WI38 (cell line): ENCODE measurements around the gene LRRK1.

ENCODE experiments used
- H3K4me3 ChIP-seq: 2 replicates; pipeline ENCODE4 v1.5.1; 2011; ENCODE audit warnings: low read depth, mild to moderate bottlenecking, control low read depth, low read length
- TF ChIP-seq, protein P1 (sequence below): IDR thresholded peaks from 2 replicates; pipeline ENCODE4 v1.5.1; 2012; ENCODE audit warnings: low read depth, mild to moderate bottlenecking, control low read depth, low read length

The LRRK1 gene

GRCh38 chr15:100947760-100948429 is 28.7 kb downstream of the LRRK1 start:
- TF ChIP-seq, protein P1, sequence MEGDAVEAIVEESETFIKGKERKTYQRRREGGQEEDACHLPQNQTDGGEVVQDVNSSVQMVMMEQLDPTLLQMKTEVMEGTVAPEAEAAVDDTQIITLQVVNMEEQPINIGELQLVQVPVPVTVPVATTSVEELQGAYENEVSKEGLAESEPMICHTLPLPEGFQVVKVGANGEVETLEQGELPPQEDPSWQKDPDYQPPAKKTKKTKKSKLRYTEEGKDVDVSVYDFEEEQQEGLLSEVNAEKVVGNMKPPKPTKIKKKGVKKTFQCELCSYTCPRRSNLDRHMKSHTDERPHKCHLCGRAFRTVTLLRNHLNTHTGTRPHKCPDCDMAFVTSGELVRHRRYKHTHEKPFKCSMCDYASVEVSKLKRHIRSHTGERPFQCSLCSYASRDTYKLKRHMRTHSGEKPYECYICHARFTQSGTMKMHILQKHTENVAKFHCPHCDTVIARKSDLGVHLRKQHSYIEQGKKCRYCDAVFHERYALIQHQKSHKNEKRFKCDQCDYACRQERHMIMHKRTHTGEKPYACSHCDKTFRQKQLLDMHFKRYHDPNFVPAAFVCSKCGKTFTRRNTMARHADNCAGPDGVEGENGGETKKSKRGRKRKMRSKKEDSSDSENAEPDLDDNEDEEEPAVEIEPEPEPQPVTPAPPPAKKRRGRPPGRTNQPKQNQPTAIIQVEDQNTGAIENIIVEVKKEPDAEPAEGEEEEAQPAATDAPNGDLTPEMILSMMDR, result no peak
- no peak overlapping the region for H3K4me3 ChIP-seq

DNA sequence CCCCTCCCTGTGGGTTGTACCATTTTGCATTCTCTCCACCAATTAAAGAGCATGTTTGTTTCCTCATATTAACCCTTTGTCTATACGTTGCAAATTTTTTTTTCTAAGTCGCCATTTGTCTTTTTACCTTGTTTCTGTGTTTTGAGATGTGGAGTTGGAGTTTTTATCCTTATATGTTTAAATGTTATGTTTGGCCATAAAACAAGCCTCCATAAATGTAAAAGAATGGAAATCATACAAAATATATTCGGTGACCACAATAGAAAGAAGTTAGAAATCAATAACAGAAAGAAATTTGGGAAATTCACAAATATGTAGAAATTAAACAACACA is 29.2 kb downstream of the LRRK1 start:
- TF ChIP-seq, protein P1, result no peak
- no peak overlapping the region for H3K4me3 ChIP-seq

DNA sequence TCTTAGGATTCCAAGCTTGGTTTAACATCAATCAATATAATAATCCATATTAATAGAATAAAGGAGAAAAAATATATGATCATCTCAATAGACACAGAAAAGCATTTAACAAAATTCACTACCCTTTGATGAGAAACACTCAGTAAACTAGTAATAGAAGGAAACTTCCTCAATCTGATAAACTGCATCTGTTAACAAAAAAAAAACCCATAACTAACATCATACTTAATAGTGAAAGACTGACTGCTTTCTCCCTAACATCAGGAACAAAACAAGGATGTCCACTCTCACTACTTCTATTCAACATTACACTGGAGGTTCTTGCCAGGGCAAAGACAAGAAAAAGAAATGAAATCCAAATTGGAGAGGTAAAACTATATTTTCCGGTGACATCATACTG is 30.5 kb downstream of the LRRK1 start:
- no peak overlapping the region for H3K4me3 ChIP-seq
- TF ChIP-seq, protein P1, result no peak

DNA sequence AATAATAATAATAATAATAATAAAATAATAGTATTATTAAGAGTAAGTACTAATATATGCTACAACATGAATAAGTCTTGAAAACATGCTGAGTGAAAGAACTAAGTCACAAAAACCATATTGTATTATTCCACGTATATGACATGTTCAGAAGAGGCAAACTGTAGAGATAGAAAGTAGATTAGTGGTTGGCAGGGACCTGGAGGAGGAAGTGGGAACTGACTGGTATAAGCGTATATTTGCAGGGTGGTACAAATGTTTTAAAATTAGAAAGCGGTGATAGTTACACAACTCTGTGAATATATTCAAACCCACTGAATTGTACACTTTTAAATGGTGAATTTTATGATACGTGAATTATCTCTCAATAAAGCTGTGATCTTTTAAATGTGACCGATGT is 32.8 kb downstream of the LRRK1 start:
- no peak overlapping the region for H3K4me3 ChIP-seq
- TF ChIP-seq, protein P1, result no peak

- H3K4me3 ChIP-seq, result no peak overlapping the region
- TF ChIP-seq, protein P1, result no peak
Observed at GRCh38 chr15:100952566-100952965, 33.4 kb downstream of the LRRK1 start.

GRCh38 chr15:100958326-100959065 is 39.3 kb downstream of the LRRK1 start:
- TF ChIP-seq, protein P1, result no peak

More at GRCh38 chr15:100958326-100959065, 39.3 kb downstream of the LRRK1 start:
- no peak overlapping the region for H3K4me3 ChIP-seq
